Lower leg skin (tissue), 4 donors: ENCODE results near the gene RPL18A. TPM values are rescaled to one million over a fixed set of nuclear protein-coding genes. Genes with fewer than 3 reads are reported as not detected.

Experiments
- DNase-seq, 2 donors: peaks; one replicate each; pipeline ENCODE4 v3.0.0-alpha.2; 2019; ENCODE audit warnings: low spot score in 2 of 2
- H3K4me3 ChIP-seq: fragments of 200-600 bp; sonication (generic); 2 replicates; pipeline ENCODE4 v1.5.1; 2017; ENCODE audit warnings: mild to moderate bottlenecking, low read depth; ENCODE audit not compliant: poor library complexity, severe bottlenecking
- CTCF ChIP-seq, 3 donors: fragments of 450-650 bp; IDR thresholded peaks; one replicate each; pipeline ENCODE4 v1.5.1; 2016; ENCODE audit warnings: antibody characterized with exemption in 3 of 3, mild to moderate bottlenecking in 3 of 3, moderate library complexity in 2 of 3
- POLR2A ChIP-seq, 2 donors: fragments of 450-650 bp; IDR thresholded peaks; one replicate each; pipeline ENCODE4 v1.6.1; 2016 to 2017; ENCODE audit warnings: antibody characterized with exemption in 2 of 2, mild to moderate bottlenecking in 1 of 2, moderate library complexity in 1 of 2
- WGBS, 2 donors: methylation state at CpG; one replicate each; pipeline ENCODE4 v1.1.5; 2018; 5-methylcytosine and 5-hydroxymethylcytosine counted together
- intact Hi-C: fragments of 100-400 bp; cut with DNase I; formaldehyde crosslinking; loops from one replicate; pipeline ENCODE4 v1.15.0; 2023; ENCODE audit warnings: low total_unique reads
- total RNA-seq, 4 donors: library from RNA; depleted of rRNA; stranded (reverse); fragments of >200 nt; gene quantifications; one replicate each; pipeline ENCODE4 v1.1.0, GENCODE V29; 2016

RPL18A gene
- total RNA-seq, 4 donors from 2014 or later = 2,094 to 3,301 (median 2,396) TPM

- DNase-seq = no peak
- intact Hi-C loops = no loop called here
- H3K4me3 ChIP-seq = no peak overlapping the region
- WGBS, 2 donors = 95% methylated on average over 7 of the region's 7 CpGs
- TF ChIP-seq CTCF (IDR thresholded peaks at IDR 0.05) = no peak
- TF ChIP-seq POLR2A (IDR thresholded peaks at IDR 0.05) = no peak
Measured at GRCh38 chr19:17837972-17838371, 21.7 kb upstream of the RPL18A start.

DNA sequence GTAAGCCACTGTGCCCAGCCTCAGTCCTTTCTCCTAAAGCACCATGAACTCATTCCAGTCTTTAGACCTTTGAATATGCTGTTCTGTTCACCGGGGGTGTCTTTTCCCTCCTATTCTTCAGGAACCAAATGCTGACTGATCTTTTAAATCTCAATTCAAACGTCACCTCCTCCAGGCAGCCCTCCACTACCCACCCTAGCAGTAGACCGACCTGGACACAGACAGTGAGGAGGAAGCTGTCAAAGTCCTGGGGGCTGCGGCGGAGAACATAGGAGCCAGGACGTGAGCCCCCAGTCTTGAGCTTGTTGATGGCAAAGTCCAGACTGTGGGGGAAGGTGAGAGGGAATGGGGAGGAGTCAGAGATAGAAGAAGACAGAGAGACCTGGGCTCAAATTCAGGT lies 19.7 kb upstream of the RPL18A start:
- intact Hi-C loops = no loop called here
- H3K4me3 ChIP-seq = no peak overlapping the region
- TF ChIP-seq POLR2A (IDR thresholded peaks at IDR 0.05) (no peak), CTCF (IDR thresholded peaks at IDR 0.05) (no peak)
- DNase-seq = no peak
- 88 to 90% methylated on average over 6 of the region's 6 CpGs for WGBS, 2 donors

DNA sequence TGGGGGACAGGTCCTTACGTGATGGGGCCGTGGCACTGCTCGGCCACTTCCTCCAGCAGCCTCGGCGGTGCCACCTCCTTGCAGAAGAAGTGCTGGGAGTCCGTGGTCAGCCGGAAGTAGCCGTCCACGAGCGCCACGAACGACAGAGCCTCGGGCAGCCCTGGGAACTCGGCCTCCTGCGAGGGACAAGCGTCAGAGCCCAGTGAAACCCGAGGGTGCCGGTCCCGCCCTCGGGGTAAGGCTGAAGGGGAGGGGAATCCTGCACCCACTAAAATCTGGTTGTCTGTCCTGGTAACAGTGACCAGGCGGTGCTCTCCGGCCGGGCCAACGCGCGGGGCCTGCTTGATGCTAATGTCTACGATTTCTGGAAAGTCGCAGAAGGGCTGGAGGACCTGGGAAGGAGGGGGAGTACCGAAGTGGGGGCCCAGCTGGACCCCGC lies 18.3 kb upstream of the RPL18A start:
- intact Hi-C loops = no loop called here
- no peak overlapping the region for H3K4me3 ChIP-seq
- WGBS, 2 donors = 50 to 70% methylated on average over 30 of the region's 30 CpGs
- DNase-seq = no peak
- TF ChIP-seq CTCF (IDR thresholded peaks at IDR 0.05) (no peak), POLR2A (IDR thresholded peaks at IDR 0.05) (no peak)

DNA sequence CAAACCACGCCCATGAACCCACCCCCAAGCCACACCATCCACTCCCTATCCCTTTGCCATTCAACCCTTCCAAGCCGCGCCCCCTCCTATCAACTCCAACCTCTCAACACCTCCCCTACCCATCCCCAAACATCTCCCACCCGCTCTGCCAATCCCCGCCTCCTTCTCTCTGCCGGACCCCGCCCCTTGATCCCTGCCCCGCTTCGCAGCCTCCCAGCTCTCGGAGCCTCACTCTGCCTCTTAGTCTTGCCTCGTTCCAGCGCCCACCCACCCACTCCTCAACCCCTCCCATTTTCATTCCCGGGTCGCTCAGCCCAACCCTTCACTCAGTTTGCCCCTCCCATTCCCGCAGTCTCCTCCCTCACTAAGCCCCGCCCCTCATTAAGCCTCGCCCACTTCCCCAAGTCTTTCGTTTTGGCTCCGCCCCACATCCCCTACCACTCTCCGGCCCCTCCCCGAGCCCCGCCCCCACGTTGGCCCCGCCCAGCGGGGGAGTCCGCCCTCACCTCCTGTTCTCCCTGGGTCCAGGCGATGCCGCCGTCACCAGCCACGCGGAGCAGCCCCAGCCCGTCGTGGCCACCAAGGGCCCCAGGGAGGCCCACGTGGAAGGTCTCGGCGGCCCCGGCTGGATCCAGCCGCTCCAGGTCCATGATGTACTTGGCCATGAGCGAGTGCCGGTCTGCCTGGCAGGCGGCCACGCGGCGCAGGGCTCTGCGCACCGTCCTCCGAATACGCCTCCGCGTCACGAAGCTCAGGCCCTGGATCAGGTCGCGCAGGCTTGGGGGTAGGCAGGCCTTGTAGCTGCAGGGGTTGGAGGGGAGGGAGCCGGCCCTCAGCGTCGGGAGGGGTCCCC lies 17.7 kb upstream of the RPL18A start:
- H3K4me3 ChIP-seq = no peak overlapping the region
- intact Hi-C loops = no loop called here
- TF ChIP-seq POLR2A (IDR thresholded peaks at IDR 0.05) = no peak
- no peak for TF ChIP-seq CTCF (IDR thresholded peaks at IDR 0.05)
- DNase-seq = peak in 1 of 2 donors; percentile 53
- WGBS, 2 donors = 22 to 24% methylated on average over 33 to 56 of the region's 56 CpGs

DNA sequence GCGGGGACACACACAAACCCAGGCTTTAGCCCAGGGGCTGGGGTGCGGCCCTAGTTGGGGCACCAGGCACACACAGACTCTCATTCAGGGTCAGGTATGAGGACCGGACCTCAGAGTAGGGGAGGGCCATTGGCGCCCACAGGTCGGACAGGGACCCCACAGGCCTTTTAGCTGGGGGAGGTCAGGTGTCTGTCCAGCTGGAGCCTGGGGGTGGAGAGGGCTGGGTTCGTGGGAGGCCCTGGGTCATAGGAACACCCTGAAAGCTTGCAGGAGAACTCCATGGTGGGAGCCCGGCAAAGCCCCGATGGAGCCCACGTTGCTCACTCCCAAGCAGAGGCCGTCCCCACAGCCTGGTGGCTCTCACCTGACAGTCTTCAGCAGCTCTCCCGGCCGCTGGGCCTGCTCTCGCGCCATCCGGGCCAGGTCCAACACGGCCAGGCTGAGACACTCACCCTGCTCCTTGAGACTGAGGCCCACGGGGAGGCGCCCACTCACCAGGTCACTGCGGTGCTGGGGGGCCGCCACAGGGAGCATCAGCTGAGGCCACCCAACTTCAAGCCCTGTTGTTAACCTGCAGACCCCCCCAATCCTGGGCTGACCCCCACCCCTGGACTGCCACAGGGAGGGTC lies 16.9 kb upstream of the RPL18A start:
- no peak for DNase-seq
- TF ChIP-seq POLR2A (IDR thresholded peaks at IDR 0.05) (no peak), CTCF (IDR thresholded peaks at IDR 0.05) (no peak)
- no peak overlapping the region for H3K4me3 ChIP-seq
- intact Hi-C loops = no loop called here
- 67 to 81% methylated on average over 14 to 18 of the region's 20 CpGs for WGBS, 2 donors
